SK-N-SH (cell line): Measurements from ENCODE around the gene KIF18B. TPM values are rescaled to one million over a fixed set of nuclear protein-coding genes. Genes with fewer than 3 reads are reported as not detected.

ENCODE experiments used
- CTCF ChIA-PET: fragments of 300-600, 350-600 bp; formaldehyde crosslinking; extraction: SDS; loops from one replicate; lab custom pipeline; 2021; lab: Yijun Ruan, JAX
- POLR2A ChIA-PET: fragments of 350-600 bp; sonication (Branson Sonifier 250); formaldehyde crosslinking; extraction: SDS; loops from one replicate; lab custom pipeline; 2020; ENCODE audit warnings: antibody characterized with exemption, inconsistent platforms; lab: Yijun Ruan, JAX
- DNase-seq: peaks from one replicate; pipeline ENCODE4 v3.0.0; 2012
- H2AFZ ChIP-seq: fragments of 200-600 bp; sonication (generic); 2 replicates; pipeline ENCODE4 v1.8.1; 2016; ENCODE audit warnings: antibody characterized with exemption, mild to moderate bottlenecking, low read depth
- H3F3A ChIP-seq: fragments of 200-600 bp; sonication (generic); replicated peaks from 2 replicates; pipeline ENCODE3; 2016; ENCODE audit warnings: antibody characterized with exemption, mild to moderate bottlenecking; ENCODE audit not compliant: insufficient read depth
- H3K27ac ChIP-seq, 2 experiments: fragments of 200-500 bp in 1 of 2; fragments of 200-600 bp in 1 of 2; sonication (Bioruptor generic) in 1 of 2; sonication (generic), shearing (Covaris generic) in 1 of 2; 2 replicates each; pipeline versions ENCODE4 v1.5.1 to v1.6.1; 2014 to 2016; ENCODE audit warnings: low read depth in 2 of 2, inconsistent platforms in 1 of 2, low read length in 1 of 2, mild to moderate bottlenecking in 1 of 2, mixed read lengths in 1 of 2
- H3K27me3 ChIP-seq: fragments of 200-600 bp; sonication (generic), shearing (Covaris generic); 2 replicates; pipeline ENCODE4 v1.6.1; 2016; ENCODE audit warnings: mixed run types; ENCODE audit not compliant: insufficient read depth
- H3K36me3 ChIP-seq, 2 experiments: fragments of 200-500 bp in 1 of 2; fragments of 200-600 bp in 1 of 2; sonication (Bioruptor generic) in 1 of 2; sonication (generic) in 1 of 2; replicated peaks in 1 of 2; 2 replicates each; pipeline versions ENCODE3 to v1.5.1; 2014 to 2016; ENCODE audit warnings: low read length in 1 of 2, mild to moderate bottlenecking in 1 of 2; ENCODE audit not compliant: insufficient read depth in 2 of 2, control insufficient read depth in 1 of 2
- H3K4me1 ChIP-seq, 2 experiments: fragments of 200-500 bp in 1 of 2; fragments of 200-600 bp in 1 of 2; sonication (Bioruptor generic) in 1 of 2; sonication (generic), shearing (Covaris generic) in 1 of 2; 2 replicates each; pipeline versions ENCODE4 v1.5.1 to v1.6.1; 2014 to 2016; ENCODE audit warnings: low read depth in 1 of 2, low read length in 1 of 2, mixed run types in 1 of 2; ENCODE audit not compliant: insufficient read depth in 2 of 2, control insufficient read depth in 1 of 2
- H3K4me2 ChIP-seq: fragments of 200-600 bp; sonication (generic), shearing (Covaris generic); 2 replicates; pipeline ENCODE4 v1.6.1; 2017; ENCODE audit warnings: mixed run types
- H3K4me3 ChIP-seq, 2 experiments: fragments of 200-500 bp in 1 of 2; fragments of 200-600 bp in 1 of 2; sonication (Bioruptor generic) in 1 of 2; sonication (generic), shearing (Covaris generic) in 1 of 2; 2 replicates each; pipeline versions ENCODE4 v1.5.1 to v1.8.1; 2014 to 2016; ENCODE audit warnings: low read depth in 2 of 2, inconsistent platforms in 1 of 2, low read length in 1 of 2, mild to moderate bottlenecking in 1 of 2, mixed read lengths in 1 of 2, moderate library complexity in 1 of 2
- H3K79me2 ChIP-seq: fragments of 200-600 bp; sonication (generic); 2 replicates; pipeline ENCODE4 v1.8.1; 2017; ENCODE audit warnings: mild to moderate bottlenecking; ENCODE audit not compliant: insufficient read depth
- H3K9ac ChIP-seq: fragments of 200-600 bp; sonication (generic); 2 replicates; pipeline ENCODE4 v1.6.1; 2017; ENCODE audit warnings: mixed run types
- H3K9me2 ChIP-seq: fragments of 200-600 bp; sonication (generic); 2 replicates; pipeline ENCODE4 v1.6.1; 2017; ENCODE audit warnings: mixed run types
- H3K9me3 ChIP-seq: fragments of 200-600 bp; sonication (generic); 2 replicates; pipeline ENCODE4 v1.6.1; 2017; ENCODE audit warnings: mixed run types, mild to moderate bottlenecking, moderate library complexity
- H4K20me1 ChIP-seq: fragments of 200-600 bp; sonication (generic); 2 replicates; pipeline ENCODE4 v1.6.1; 2017; ENCODE audit warnings: mild to moderate bottlenecking, mixed run types; ENCODE audit not compliant: insufficient read depth
- CHD2 ChIP-seq: fragments of 150-350 bp; IDR thresholded peaks from 2 replicates; pipeline ENCODE4 v1.6.1; 2018; ENCODE audit warnings: low read length; ENCODE audit not compliant: partially characterized antibody
- CTCF ChIP-seq: fragments of 200-600 bp; sonication (generic); IDR thresholded peaks from 2 replicates; pipeline ENCODE4 v1.6.1; 2017; ENCODE audit warnings: antibody characterized with exemption, mild to moderate bottlenecking, moderate library complexity
- EZH2phosphoT487 ChIP-seq: fragments of 200-600 bp; sonication (generic); IDR thresholded peaks from 2 replicates; pipeline ENCODE4 v1.6.1; 2017; ENCODE audit warnings: low read depth, mixed run types, mild to moderate bottlenecking, antibody characterized with exemption, moderate library complexity, borderline replicate concordance
- FOSL2 ChIP-seq: IDR thresholded peaks from 2 replicates; pipeline ENCODE4 v1.4.0; 2012; ENCODE audit warnings: low read depth, mild to moderate bottlenecking, moderate library complexity, borderline replicate concordance
- FOXM1 ChIP-seq: IDR thresholded peaks from 2 replicates; pipeline ENCODE4 v1.4.0; 2012; ENCODE audit warnings: low read depth, mild to moderate bottlenecking
- GABPA ChIP-seq: IDR thresholded peaks from 2 replicates; pipeline ENCODE4 v1.4.0; 2012; ENCODE audit warnings: low read depth, mild to moderate bottlenecking
- MEF2A ChIP-seq: IDR thresholded peaks from 2 replicates; pipeline ENCODE4 v1.4.0; 2012; ENCODE audit warnings: low read depth, borderline replicate concordance
- NRF1 ChIP-seq: IDR thresholded peaks from 2 replicates; pipeline ENCODE4 v1.6.1; 2012; ENCODE audit warnings: low read depth, mild to moderate bottlenecking, low read length
- RFX5 ChIP-seq: IDR thresholded peaks from 2 replicates; pipeline ENCODE4 v1.6.1; 2012; ENCODE audit warnings: mild to moderate bottlenecking, improper control_type of control experiment, low read length
- SIN3A ChIP-seq: IDR thresholded peaks from 2 replicates; pipeline ENCODE4 v1.6.1; 2012; ENCODE audit warnings: low read depth, mild to moderate bottlenecking, low read length, moderate library complexity, borderline replicate concordance
- SMC3 ChIP-seq: IDR thresholded peaks from 2 replicates; pipeline ENCODE4 v1.6.1; 2012; ENCODE audit warnings: low read depth, low read length, improper control_type of control experiment
- TAF1 ChIP-seq: IDR thresholded peaks from 2 replicates; pipeline ENCODE4 v1.6.1; 2012; ENCODE audit warnings: low read depth, mild to moderate bottlenecking, low read length, moderate library complexity, borderline replicate concordance
- TCF12 ChIP-seq: IDR thresholded peaks from 2 replicates; pipeline ENCODE4 v1.4.0; 2012
- TEAD4 ChIP-seq: IDR thresholded peaks from 2 replicates; pipeline ENCODE4 v1.4.0; 2012; ENCODE audit warnings: mild to moderate bottlenecking, borderline replicate concordance; ENCODE audit not compliant: insufficient read depth
- USF1 ChIP-seq: IDR thresholded peaks from 2 replicates; pipeline ENCODE4 v1.4.0; 2012; ENCODE audit warnings: low read depth, borderline replicate concordance
- YY1 ChIP-seq: IDR thresholded peaks from 2 replicates; pipeline ENCODE4 v1.4.0; 2012; ENCODE audit warnings: low read depth, mild to moderate bottlenecking
- WGBS: methylation state at CpG from one replicate; pipeline ENCODE4 v1.1.6; 2017; ENCODE audit warnings: low lambda C conversion rate; 5-methylcytosine and 5-hydroxymethylcytosine counted together
- polyA plus RNA-seq, 3 experiments: library from polyadenylated mRNA; depleted of rRNA; stranded (reverse); fragments of >200 nt; gene quantifications; 2 replicates each; pipeline ENCODE4 v1.2.3, GENCODE V29; 2012
- TF ChIP-seq, protein P1 (sequence below): fragments of 150-350 bp; IDR thresholded peaks from 2 replicates; pipeline ENCODE4 v1.6.1; 2016; ENCODE audit warnings: mild to moderate bottlenecking, low read depth, low read length
- TF ChIP-seq, protein P2 (sequence below): IDR thresholded peaks from 2 replicates; pipeline ENCODE4; 2012
- TF ChIP-seq, protein P3 (sequence below): fragments of 150-350 bp; IDR thresholded peaks from 2 replicates; pipeline ENCODE4 v1.6.1; 2017; ENCODE audit warnings: antibody characterized with exemption, low read length, low read depth, borderline replicate concordance
- TF ChIP-seq, protein P4 (sequence below): IDR thresholded peaks from 2 replicates; pipeline ENCODE4 v1.4.0; 2012; ENCODE audit warnings: low read depth

Gene KIF18B
- polyA plus RNA-seq, 1 of the 3 experiments (the other 2 are of a cell fraction): 14.7 TPM

GRCh38 chr17:44900894-44901293 is 46.7 kb downstream of the KIF18B start (continued):
- TF ChIP-seq, protein P1, sequence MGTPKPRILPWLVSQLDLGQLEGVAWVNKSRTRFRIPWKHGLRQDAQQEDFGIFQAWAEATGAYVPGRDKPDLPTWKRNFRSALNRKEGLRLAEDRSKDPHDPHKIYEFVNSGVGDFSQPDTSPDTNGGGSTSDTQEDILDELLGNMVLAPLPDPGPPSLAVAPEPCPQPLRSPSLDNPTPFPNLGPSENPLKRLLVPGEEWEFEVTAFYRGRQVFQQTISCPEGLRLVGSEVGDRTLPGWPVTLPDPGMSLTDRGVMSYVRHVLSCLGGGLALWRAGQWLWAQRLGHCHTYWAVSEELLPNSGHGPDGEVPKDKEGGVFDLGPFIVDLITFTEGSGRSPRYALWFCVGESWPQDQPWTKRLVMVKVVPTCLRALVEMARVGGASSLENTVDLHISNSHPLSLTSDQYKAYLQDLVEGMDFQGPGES: no peak
- no peak for TF ChIP-seq FOSL2
- TF ChIP-seq, protein P2, sequence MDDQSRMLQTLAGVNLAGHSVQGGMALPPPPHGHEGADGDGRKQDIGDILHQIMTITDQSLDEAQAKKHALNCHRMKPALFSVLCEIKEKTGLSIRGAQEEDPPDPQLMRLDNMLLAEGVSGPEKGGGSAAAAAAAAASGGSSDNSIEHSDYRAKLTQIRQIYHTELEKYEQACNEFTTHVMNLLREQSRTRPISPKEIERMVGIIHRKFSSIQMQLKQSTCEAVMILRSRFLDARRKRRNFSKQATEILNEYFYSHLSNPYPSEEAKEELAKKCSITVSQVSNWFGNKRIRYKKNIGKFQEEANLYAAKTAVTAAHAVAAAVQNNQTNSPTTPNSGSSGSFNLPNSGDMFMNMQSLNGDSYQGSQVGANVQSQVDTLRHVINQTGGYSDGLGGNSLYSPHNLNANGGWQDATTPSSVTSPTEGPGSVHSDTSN: no peak

DNA sequence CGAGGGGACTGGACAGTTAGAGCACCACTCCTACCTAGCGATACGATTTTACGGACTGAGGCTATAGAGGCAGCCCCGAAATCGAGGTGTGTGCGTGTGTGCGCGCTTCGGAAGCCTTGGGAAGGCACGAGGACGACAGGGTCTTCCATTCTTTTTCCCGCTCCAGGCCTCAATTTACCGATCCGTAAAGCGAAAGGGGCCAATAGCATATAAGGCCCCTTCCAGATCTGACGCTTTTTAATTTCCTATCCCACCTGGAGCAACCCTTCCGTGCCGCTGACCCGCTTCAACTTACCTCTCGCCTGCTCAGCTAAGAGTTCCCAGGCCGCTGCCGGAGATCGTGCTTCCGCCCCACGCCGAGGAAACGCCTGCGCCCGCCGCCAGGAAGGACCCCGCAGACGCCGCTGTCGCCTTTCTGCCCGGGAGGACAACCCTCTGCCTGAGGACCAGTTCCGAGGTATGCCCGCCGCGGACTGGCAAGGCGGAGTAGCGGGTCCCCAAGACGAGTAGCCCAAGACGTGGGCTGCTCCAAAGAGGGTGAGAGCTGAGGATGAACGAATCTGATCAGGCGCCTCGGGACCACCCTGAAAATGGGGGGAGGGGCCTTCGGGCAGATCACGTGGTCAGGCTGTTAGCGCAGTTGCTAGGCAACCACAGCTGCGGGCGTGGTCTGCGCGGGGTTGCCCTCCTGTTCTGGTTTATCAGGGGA is 48.3 kb downstream of the KIF18B start, which contains the start of gene EFTUD2:
Gene EFTUD2 (minus strand): TSS at position 372 of the 709 bp plus-strand sequence. CDS start 4,924 bp downstream, outside the sequence.
- peaks cover 6 to 23% of the 10 kb centered on the region in 2 experiments; a peak in 3 of 4 replicates for H3K4me1 ChIP-seq
- WGBS: 2% methylated on average over 22 of the region's 54 CpGs
- CTCF ChIA-PET: interaction anchor here (1.0 to 6.8 kb wide), 16 partner anchors 10 to 236 kb away, joined by 3 to 38 read pairs (median 5); partner anchors contain the start of genes ACBD4 and PLCD3
- TF ChIP-seq TEAD4: no peak
- no peak for TF ChIP-seq RFX5
- TF ChIP-seq MEF2A: no peak
- TF ChIP-seq SIN3A: 0 out of 2 replicates have a peak, but pooled peaks have one; percentile 14
- TF ChIP-seq, protein P3, sequence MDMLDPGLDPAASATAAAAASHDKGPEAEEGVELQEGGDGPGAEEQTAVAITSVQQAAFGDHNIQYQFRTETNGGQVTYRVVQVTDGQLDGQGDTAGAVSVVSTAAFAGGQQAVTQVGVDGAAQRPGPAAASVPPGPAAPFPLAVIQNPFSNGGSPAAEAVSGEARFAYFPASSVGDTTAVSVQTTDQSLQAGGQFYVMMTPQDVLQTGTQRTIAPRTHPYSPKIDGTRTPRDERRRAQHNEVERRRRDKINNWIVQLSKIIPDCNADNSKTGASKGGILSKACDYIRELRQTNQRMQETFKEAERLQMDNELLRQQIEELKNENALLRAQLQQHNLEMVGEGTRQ: peak; percentile 82
- no peak for TF ChIP-seq CTCF
- TF ChIP-seq NRF1: no peak
- no peak for TF ChIP-seq FOSL2
- TF ChIP-seq, protein P2: no peak
- TF ChIP-seq SMC3: no peak
- TF ChIP-seq CHD2: peak; percentile 73
- TF ChIP-seq GABPA: peak; percentile 68
- TF ChIP-seq TCF12: no peak
- 0 out of 2 replicates have a peak, but pooled peaks have one; percentile 50 for TF ChIP-seq YY1
- peak; percentile 83 for TF ChIP-seq TAF1
- TF ChIP-seq USF1: peak; percentile 96
- TF ChIP-seq, protein P1: no peak
- TF ChIP-seq, protein P4, sequence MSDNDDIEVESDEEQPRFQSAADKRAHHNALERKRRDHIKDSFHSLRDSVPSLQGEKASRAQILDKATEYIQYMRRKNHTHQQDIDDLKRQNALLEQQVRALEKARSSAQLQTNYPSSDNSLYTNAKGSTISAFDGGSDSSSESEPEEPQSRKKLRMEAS: peak; percentile 95
- 0 out of 2 replicates have a peak, but pooled peaks have one; percentile 27 for TF ChIP-seq FOXM1
- no peak for TF ChIP-seq EZH2phosphoT487

More for the DNA sequence above, 48.3 kb downstream of the KIF18B start, which contains the start of gene EFTUD2:
- peak within 1 kb of the TSS; percentile 66 for H2AFZ ChIP-seq
- H3K4me3 ChIP-seq: peak within 1 kb of the TSS; percentile 92 to 97
- H3K36me3 ChIP-seq: peaks cover 8 to 21% of the 10 kb centered on the region in 2 experiments
- H3K9me3 ChIP-seq: no peaks in the 10 kb centered on the region
- POLR2A ChIA-PET: interaction anchor here (1.2 to 1.3 kb wide), 2 partner anchors 13 to 121 kb away, joined by 3 to 4 read pairs; no protein-coding TSS in a partner anchor
- H3K9me2 ChIP-seq: no peaks in the 10 kb centered on the region
- no peaks in the 10 kb centered on the region for H3K27me3 ChIP-seq
- peak within 1 kb of the TSS; percentile 98 for H3K9ac ChIP-seq
- peak within 1 kb of the TSS; percentile 91 for H3K4me2 ChIP-seq
- DNase-seq: peak; percentile 96
- H3F3A ChIP-seq: peaks cover 26% of the 10 kb centered on the region
- H4K20me1 ChIP-seq: 0 out of 2 replicates have a peak, but pooled peaks cover 4% of the 10 kb centered on the region
- peaks cover 50% of the 10 kb centered on the region for H3K79me2 ChIP-seq
- peak within 1 kb of the TSS; percentile 94 to 99 for H3K27ac ChIP-seq
